Pancreas (tissue), 10 donors: ENCODE results near the gene CYP27B1. TPM values are rescaled to one million over a fixed set of nuclear protein-coding genes. Genes with fewer than 3 reads are reported as not detected.

Experiments
- ATAC-seq, 4 donors: fragments of 200-7000 bp; cut with Tn5 transposase; one replicate each; pipeline versions ENCODE4 v1.8.0 to v1.9.1; 2020; ENCODE audit warnings: mild to moderate bottlenecking in 4 of 4, moderate library complexity in 4 of 4
- DNase-seq, 6 donors: peaks; one replicate each; pipeline ENCODE4 v3.0.0-alpha.2; 2020
- FAIRE-seq: peaks from 2 replicates; lab custom pipeline; 2012; peaks lifted over from hg19 to GRCh38; lab: Jason Lieb, UNC
- H3K27ac ChIP-seq, 4 donors: fragments of 200-600 bp; sonication (generic); 1 replicate in 3 of 4; 2 replicates in 1 of 4; pipeline versions ENCODE4 v1.5.0 to v1.8.0; 2020
- H3K27me3 ChIP-seq, 4 donors: fragments of 200-600 bp; one replicate each; pipeline ENCODE4 v1.8.0; 2021
- H3K36me3 ChIP-seq, 3 donors: fragments of 200-600 bp; sonication (generic) in 1 of 3; one replicate each; pipeline versions ENCODE4 v1.5.0 to v1.8.0; 2020 to 2021
- H3K4me1 ChIP-seq, 3 donors: fragments of 200-600 bp; one replicate each; pipeline ENCODE4 v1.8.0; 2021
- H3K4me3 ChIP-seq, 4 donors: fragments of 200-600 bp; sonication (generic) in 2 of 4; one replicate each; pipeline versions ENCODE4 v1.5.0 to v1.8.0; 2020 to 2021
- H3K9me3 ChIP-seq, 4 donors: fragments of 200-600 bp; one replicate each; pipeline ENCODE4 v1.8.0; 2021
- CTCF ChIP-seq, 4 donors: fragments of 200-600 bp; sonication (generic) in 3 of 4; IDR thresholded peaks; one replicate each; pipeline versions ENCODE4 v1.5.0 to v1.8.0; 2021; ENCODE audit warnings: antibody characterized with exemption in 4 of 4
- WGBS, 2 donors: extraction: QIAGEN DNeasy Blood & Tissue Kit; methylation state at CpG; one replicate each; pipeline ENCODE4 v1.1.7; 2013; 5-methylcytosine and 5-hydroxymethylcytosine counted together
- intact Hi-C, 3 donors: fragments of 100-400 bp; cut with DNase I; formaldehyde crosslinking; loops; one replicate each; pipeline versions ENCODE4 v1.11.1 to v1.14.2; 2022
- polyA plus RNA-seq, 2 donors: library from polyadenylated mRNA; stranded (reverse); fragments of 200-250 nt; gene quantifications; one replicate each; pipeline ENCODE4 v1.2.3, GENCODE V29; 2013
- total RNA-seq, 6 donors: library from RNA; stranded (reverse); fragmentation: NEBNext Ultra II Directional in 4 of 6; extraction: Animal tissue kit (Norgen Biotek cat#: 25700) in 4 of 6; gene quantifications; one replicate each; pipeline versions ENCODE4 v1.2.1 to v1.2.4, GENCODE V29; 2021 to 2023
- donor health status: healthy with polysubstance abuse.
- donor health status: DM: no; HTN: no; CAD: no; lungs with moderate emphysema.
- donor health status: DM: no; HTN: no; CAD: no.
- donor health status: control.
- donor health status: control.
- donor health status: Bipolar disorder and iron deficiency.
- donor health status: DM: yes; HTN: yes; CAD: no.
- donor health status: DM: no; HTN: no; CAD: no.
- donor health status: DM: no; HTN: no; CAD: no.
- donor health status: DM: yes; HTN: yes; CAD: no.

The CYP27B1 gene
- total and polyA plus RNA-seq, 8 donors = 1.6 to 5.8 (median 3.5) TPM

- ATAC-seq (no peak), FAIRE-seq (no peak), DNase-seq (no peak)
- WGBS, 2 donors = 88 to 89% methylated on average over 1 of the region's 1 CpG
- Histone ChIP-seq H3K4me3 (no peak overlapping the region), H3K4me1 (no peaks in the 10 kb centered on the region), H3K36me3 (peaks cover 0 to 54% (median 5%) of the 10 kb centered on the region in 3 donors), H3K27ac (no peak overlapping the region), H3K27me3 (no peaks in the 10 kb centered on the region), H3K9me3 (no peaks in the 10 kb centered on the region)
- intact Hi-C loops = loop anchor here in 1 of 3 donors (10.0 kb wide), 1 partner anchor 102 kb away; no protein-coding TSS in a partner anchor
- no peak for TF ChIP-seq CTCF (IDR thresholded peaks at IDR 0.05)
Observed at GRCh38 chr12:57802607-57803006, 35.7 kb upstream of the CYP27B1 start.

- intact Hi-C loops = loop anchor here in 1 of 3 donors (10.0 kb wide), 1 partner anchor 104 kb away; no protein-coding TSS in a partner anchor
- no peaks in the 10 kb centered on the region for H3K9me3 ChIP-seq
- no peak for DNase-seq
- WGBS, 2 donors = 92 to 99% methylated on average over 3 of the region's 3 CpGs
- no peaks in the 10 kb centered on the region for H3K27me3 ChIP-seq
- H3K27ac ChIP-seq = no peak overlapping the region
- FAIRE-seq = no peak
- H3K36me3 ChIP-seq = peaks cover 0 to 55% (median 2%) of the 10 kb centered on the region in 3 donors
- TF ChIP-seq CTCF (IDR thresholded peaks at IDR 0.05) = no peak
- no peak for ATAC-seq
- no peak overlapping the region for H3K4me3 ChIP-seq
- H3K4me1 ChIP-seq = no peaks in the 10 kb centered on the region
Observed at GRCh38 chr12:57800965-57801364, 34.1 kb upstream of the CYP27B1 start.

- ATAC-seq (peak in 1 of 4 donors; percentile 63), DNase-seq (no peak), FAIRE-seq (no peak)
- TF ChIP-seq CTCF (IDR thresholded peaks at IDR 0.05) = no peak
- intact Hi-C loops = no loop called here
- 75 to 88% methylated on average over 1 of the region's 1 CpG for WGBS, 2 donors
- H3K36me3 ChIP-seq = peaks cover 0 to 70% (median 10%) of the 10 kb centered on the region in 3 donors
- H3K4me3 ChIP-seq = no peak overlapping the region
- no peaks in the 10 kb centered on the region for H3K27me3 ChIP-seq
- peak overlapping the region in 2 of 4 donors; percentile 0 to 4 for H3K27ac ChIP-seq
- no peaks in the 10 kb centered on the region for H3K9me3 ChIP-seq
- no peaks in the 10 kb centered on the region for H3K4me1 ChIP-seq
Observed at GRCh38 chr12:57797933-57798332, 31.1 kb upstream of the CYP27B1 start.

- no peak for ATAC-seq
- Histone ChIP-seq H3K27me3 (no peaks in the 10 kb centered on the region), H3K4me1 (no peaks in the 10 kb centered on the region), H3K27ac (no peak overlapping the region), H3K4me3 (no peak overlapping the region), H3K36me3 (peaks cover 0 to 72% (median 10%) of the 10 kb centered on the region in 3 donors), H3K9me3 (no peaks in the 10 kb centered on the region)
- no peak for FAIRE-seq
- TF ChIP-seq CTCF (IDR thresholded peaks at IDR 0.05) = no peak
- WGBS, 2 donors = 100% methylated on average over 1 of the region's 1 CpG
- no peak for DNase-seq
- intact Hi-C loops = no loop called here
Observed at GRCh38 chr12:57796996-57797395, 30.1 kb upstream of the CYP27B1 start.

- ATAC-seq = no peak
- intact Hi-C loops = no loop called here
- no peak overlapping the region for H3K4me3 ChIP-seq
- H3K9me3 ChIP-seq = no peaks in the 10 kb centered on the region
- H3K4me1 ChIP-seq = no peaks in the 10 kb centered on the region
- 92 to 95% methylated on average over 6 of the region's 6 CpGs for WGBS, 2 donors
- peaks cover 0 to 62% (median 10%) of the 10 kb centered on the region in 3 donors for H3K36me3 ChIP-seq
- no peaks in the 10 kb centered on the region for H3K27me3 ChIP-seq
- no peak for DNase-seq
- FAIRE-seq = no peak
- no peak for TF ChIP-seq CTCF (IDR thresholded peaks at IDR 0.05)
- no peak overlapping the region for H3K27ac ChIP-seq
Observed at GRCh38 chr12:57795354-57795753, 28.5 kb upstream of the CYP27B1 start.
